ENCODE results near the gene ACOXL.
"Not testable (repeated sequence)": the region's sequence is repeated elsewhere in the genome, so short reads cannot be mapped to it uniquely, and the experiment has no call there.

ACOXL gene

GRCh38 chr2:110933420-110933819 is 201.0 kb downstream of the ACOXL start:
- no peak for DNase-seq

DNA sequence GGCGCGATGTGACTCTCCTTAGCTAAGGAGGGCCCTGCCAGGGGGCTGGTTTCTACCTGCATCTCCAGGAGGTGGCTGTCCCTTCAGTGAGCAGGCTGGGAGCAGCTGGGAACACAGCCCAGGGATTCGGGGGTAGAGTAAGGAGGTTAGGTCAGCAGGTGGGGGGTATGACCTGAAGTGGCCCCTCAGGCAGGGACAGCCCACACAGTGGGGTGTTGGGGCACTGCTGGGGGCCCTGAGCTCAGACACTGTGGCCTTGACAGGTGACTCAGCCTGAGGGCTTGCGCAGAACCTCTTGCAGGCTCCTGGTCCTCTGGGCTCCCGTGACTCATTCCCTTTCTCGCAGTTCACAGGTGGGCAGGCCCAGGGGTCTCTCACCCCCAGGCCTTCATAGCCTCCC is 202.6 kb downstream of the ACOXL start:
- no peak for DNase-seq

DNA sequence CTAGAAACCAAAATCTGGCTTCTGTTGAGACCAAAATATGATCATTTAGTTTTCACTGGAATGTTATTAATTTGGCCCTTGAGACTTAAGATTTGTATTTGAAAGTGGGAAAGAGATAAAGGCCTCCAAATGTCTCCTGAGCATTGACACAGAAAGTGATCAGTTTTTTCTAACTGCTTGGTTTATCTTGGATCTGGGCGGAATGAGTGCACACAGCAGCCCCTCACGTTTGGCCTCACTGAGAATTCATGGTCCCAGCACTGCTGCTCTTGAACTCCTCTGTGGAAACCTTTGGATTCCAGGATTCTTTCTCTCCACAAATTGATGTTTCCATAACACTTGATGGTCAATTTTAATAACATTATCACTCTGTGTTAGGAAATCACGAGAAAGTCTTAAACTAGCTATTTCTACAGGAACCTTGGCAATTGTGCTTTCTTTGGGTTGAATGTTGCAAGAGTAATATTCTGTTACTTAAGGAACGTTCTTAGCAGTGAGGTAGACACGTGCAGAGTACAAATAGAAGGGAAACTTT is 208.1 kb downstream of the ACOXL start:
- no peak for DNase-seq

- DNase-seq = no peak
Observed at GRCh38 chr2:110941226-110941625, 208.9 kb downstream of the ACOXL start.

DNA sequence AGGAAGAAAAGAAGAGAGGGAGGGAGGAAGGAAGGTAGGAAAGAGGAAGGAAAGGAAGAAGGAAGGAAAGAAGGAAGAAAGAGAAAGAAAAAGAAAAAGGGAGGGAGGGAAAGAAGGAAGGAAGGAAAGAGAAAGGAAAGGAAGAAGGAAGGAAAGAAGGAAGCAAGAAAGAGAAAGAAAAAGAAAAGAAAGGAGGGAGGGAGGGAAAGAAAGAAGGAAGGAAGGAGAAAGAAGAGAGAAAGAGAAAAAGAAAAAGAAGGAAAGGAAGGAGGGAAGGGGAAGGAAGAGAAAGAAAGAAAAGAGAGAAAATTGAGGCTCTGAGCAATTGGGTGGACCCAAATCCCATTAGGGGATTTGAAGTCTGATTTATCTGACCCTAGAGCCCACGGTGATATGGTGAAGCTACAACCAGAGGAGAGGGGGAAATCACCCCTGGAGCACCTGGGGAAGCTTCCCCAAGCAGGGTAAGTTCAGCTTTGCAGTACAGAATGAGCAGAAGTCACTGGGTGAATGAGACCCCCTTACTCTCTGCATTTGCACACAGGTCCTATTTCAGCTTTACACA is 210.8 kb downstream of the ACOXL start:
- no peak for DNase-seq

GRCh38 chr2:110946902-110947301 is 214.5 kb downstream of the ACOXL start:
- no peak for DNase-seq

DNA sequence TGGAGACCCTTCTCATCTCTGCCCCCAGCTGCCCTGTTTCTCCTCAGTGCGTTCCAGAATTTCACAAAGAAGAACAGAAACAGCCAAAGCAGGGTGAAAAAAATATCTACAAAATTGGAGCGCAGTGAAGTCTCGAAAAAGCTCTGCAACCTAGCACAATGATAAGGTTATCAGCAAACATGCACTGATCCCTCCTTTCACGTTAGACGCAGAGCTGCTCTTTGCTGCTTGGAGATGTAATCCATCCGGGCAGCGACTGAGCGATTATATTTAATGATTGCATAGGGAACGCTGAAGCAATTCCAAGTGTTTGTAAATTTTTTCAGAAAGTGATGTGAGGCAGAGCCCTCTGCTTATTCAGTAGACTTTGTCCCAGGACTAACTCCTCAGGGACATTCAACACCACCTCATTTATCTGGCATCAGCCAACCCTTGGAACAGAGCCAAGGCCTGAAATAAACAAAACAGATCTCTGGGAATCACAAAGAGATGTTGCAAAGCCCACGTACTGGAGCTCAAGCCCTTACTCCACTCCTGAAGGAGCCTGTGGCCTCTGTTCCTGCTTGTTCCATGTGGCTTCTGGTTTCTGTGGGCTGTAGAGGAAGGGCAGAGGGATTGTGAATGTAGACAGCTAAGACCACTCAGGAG is 215.8 kb downstream of the ACOXL start:
- DNase-seq = no peak

- DNase-seq = no peak
Observed at GRCh38 chr2:110950281-110950680, 217.9 kb downstream of the ACOXL start.

DNA sequence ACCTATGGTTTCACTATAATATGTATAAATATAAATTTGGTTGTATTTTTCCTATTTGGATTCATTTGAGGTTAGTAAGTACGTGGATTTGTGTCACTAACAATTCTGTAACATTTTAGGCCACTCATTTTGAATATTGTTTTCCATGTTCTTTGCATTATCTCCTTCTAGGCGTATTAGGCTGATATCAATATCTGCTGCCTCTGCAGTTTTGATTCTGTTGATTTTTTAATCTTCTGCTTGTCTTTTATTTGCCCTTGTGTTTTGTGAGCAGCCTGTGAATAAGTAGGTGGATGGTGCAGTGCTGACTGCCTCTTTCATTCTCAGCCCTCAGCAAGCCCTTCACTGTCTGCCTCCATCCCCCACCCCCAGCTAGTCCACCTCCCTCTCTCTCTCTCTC is 222.7 kb downstream of the ACOXL start:
- no peak for DNase-seq

- DNase-seq = no peak
Observed at GRCh38 chr2:110955556-110955955, 223.2 kb downstream of the ACOXL start.

- DNase-seq = no peak
Observed at GRCh38 chr2:110957293-110957692, 224.9 kb downstream of the ACOXL start.

GRCh38 chr2:110958346-110959119 is 226.2 kb downstream of the ACOXL start:
- DNase-seq = no peak

DNA sequence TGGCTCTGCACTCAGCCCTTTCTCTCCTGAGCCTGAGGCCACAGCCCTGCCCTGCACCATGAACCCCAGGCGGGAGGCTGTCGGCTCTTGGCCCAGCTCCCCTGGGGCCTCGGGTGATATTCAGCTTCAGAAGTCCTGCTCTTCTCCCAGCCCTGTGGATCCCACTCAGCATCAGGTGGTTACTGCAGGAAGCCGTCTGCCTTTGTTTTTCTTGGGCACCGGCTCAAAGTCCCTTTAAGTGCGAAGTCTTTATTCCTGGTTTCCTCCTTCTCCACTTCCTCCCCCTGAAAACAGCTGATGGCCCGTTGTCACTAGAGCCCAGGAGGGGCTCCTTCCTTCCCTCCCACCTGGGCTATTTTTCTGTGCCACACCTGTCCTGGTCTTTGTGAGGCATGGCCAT is 226.8 kb downstream of the ACOXL start:
- DNase-seq = no peak

DNA sequence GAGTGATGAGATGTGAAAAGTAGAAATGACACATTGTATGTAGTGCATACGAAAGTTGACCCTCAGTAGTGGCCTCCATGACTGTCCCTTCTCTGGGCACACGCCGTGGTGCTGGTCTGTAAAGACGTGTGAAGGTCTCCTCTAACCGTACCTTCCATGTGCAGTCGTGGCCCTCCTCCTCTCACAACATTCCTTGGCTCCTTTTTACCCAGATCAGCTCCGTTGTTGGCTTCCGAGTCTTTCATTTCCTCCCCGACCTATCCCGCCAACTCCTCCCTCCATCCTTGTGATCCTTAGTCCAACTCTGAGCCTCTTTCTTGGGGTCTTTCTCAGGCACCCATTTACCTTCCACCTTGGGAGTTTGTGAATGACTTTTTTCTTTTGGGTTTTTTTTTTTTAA is 227.9 kb downstream of the ACOXL start:
- no peak for DNase-seq

GRCh38 chr2:110960954-110961353 is 228.6 kb downstream of the ACOXL start:
- no peak for DNase-seq

- not testable (repeated sequence) for DNase-seq
Observed at GRCh38 chr2:110961643-110962042, 229.3 kb downstream of the ACOXL start.

- DNase-seq = no peak
Observed at GRCh38 chr2:110969696-110970095, 237.3 kb downstream of the ACOXL start.

DNA sequence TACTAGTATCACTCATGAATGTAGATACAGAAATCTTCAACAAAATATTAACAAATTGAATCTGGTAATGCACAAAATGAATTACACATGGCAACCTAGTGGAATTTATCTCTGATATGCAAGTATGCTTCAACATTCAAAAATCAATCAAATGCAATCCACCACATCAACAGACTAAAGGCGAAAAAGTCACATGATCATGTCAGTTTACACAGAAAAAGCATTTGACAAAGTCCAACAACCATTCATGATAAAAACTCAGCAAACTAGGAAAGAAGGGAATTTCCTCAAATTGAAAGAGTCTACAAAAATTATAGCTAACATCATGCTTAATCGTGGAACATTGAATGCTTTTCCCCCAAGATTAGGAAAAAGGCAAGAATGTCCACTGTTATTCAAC is 237.8 kb downstream of the ACOXL start:
- no peak for DNase-seq

- DNase-seq = no peak
Observed at GRCh38 chr2:110971811-110972210, 239.4 kb downstream of the ACOXL start.

DNA sequence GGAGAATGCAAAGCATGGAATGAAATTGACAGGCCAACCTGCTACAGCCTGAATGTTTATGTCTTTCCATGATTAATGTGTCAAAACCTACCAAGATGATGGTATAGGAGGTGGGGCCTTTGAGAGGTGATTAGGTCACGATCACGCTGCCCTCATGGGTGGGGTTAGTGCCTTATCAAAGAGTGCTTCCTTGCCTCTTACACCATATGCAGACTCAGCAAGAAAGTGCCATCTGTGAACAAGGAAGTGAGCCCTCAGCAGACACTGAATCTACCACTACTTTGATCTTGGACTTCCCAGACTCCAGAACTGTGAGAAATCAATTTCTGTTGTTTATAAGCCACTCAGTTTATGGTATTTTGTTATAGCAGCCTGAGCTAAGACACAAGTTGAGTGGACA is 240.9 kb downstream of the ACOXL start:
- DNase-seq = no peak

DNA sequence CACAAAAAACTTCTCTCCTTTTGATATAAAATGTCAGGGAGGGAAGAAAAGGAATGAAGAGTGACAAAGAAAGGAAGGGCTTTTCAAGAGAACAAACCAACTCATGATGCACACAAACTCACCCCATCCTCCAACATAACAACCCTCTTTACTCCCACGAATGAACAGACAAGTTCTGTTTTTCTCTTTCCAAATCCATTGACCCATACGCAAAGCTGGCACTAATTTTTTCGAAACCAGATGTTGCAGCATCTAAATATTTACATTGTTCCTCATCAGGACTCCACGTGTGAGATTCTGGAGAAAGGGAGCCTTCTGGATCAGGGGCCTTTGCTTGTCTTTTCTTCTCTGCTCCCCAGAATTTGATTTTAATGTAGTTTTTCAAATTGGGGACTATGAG is 245.0 kb downstream of the ACOXL start:
- DNase-seq = no peak

DNA sequence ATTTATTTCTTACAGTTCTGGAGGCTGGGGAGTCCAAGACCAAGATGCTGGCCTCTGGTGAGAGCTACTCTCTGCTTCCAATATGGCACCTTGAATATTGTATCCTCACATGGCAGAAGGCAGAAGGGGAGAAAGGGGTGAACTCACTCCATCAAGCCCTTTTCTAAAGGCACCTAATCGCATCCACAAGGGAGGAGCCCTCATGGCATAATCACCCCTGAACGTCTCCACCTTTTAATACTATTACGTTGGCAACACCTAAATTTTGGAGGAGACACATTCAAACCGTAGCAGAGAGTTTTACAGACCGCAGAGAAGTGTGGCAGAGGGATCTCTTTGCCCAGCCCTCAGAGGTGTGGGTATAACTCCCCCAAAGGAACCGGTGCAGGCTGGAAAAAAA is 245.8 kb downstream of the ACOXL start:
- no peak for DNase-seq

- no peak for DNase-seq
Observed at GRCh38 chr2:110978756-110979470, 246.5 kb downstream of the ACOXL start.

Measured in activated naive CD4-positive, alpha-beta T cell treated with anti-CD3 and anti-CD28 coated beads, Interleukin-2, amount 50 U/mL, for 16 hours (primary cell).